ENCODE measurements around the gene KCNN2.

GRCh38 chr5:114362977-114363761 is 1.3 kb downstream of the KCNN2 start:
- TF ChIP-seq, protein P1, sequence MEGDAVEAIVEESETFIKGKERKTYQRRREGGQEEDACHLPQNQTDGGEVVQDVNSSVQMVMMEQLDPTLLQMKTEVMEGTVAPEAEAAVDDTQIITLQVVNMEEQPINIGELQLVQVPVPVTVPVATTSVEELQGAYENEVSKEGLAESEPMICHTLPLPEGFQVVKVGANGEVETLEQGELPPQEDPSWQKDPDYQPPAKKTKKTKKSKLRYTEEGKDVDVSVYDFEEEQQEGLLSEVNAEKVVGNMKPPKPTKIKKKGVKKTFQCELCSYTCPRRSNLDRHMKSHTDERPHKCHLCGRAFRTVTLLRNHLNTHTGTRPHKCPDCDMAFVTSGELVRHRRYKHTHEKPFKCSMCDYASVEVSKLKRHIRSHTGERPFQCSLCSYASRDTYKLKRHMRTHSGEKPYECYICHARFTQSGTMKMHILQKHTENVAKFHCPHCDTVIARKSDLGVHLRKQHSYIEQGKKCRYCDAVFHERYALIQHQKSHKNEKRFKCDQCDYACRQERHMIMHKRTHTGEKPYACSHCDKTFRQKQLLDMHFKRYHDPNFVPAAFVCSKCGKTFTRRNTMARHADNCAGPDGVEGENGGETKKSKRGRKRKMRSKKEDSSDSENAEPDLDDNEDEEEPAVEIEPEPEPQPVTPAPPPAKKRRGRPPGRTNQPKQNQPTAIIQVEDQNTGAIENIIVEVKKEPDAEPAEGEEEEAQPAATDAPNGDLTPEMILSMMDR (IDR thresholded peaks at IDR 0.05): no peak
- no peak for TF ChIP-seq POLR2AphosphoS5 (IDR thresholded peaks at IDR 0.05)

Measured in breast epithelium (tissue), 3 donors.